Esophagus squamous epithelium (tissue), 5 donors: Measurements from ENCODE around the gene GLS. TPM values are rescaled to one million over a fixed set of nuclear protein-coding genes. Genes with fewer than 3 reads are reported as not detected.

ENCODE experiments used
- DNase-seq: peaks from one replicate; lab custom pipeline; 2025; lab: John Stamatoyannopoulos, UW
- H3K27ac ChIP-seq, 4 donors: fragments of 200-600 bp; sonication (generic); one replicate each; pipeline ENCODE4 v1.5.1; 2016 to 2019; ENCODE audit warnings: mild to moderate bottlenecking in 1 of 4
- H3K27me3 ChIP-seq, 4 donors: fragments of 200-600 bp; sonication (generic); 1 replicate in 3 of 4; 2 replicates in 1 of 4; pipeline versions ENCODE4 v1.5.1 to v1.6.0; 2017 to 2021; ENCODE audit warnings: antibody characterized with exemption in 1 of 4
- H3K36me3 ChIP-seq, 3 donors: fragments of 200-600 bp; sonication (generic); one replicate each; pipeline ENCODE4 v1.5.1; 2016 to 2019
- H3K4me1 ChIP-seq, 3 donors: fragments of 200-600 bp; sonication (generic); one replicate each; pipeline ENCODE4 v1.5.1; 2017 to 2019
- H3K4me3 ChIP-seq, 4 donors: fragments of 200-600 bp; sonication (generic); 1 replicate in 3 of 4; 2 replicates in 1 of 4; pipeline ENCODE4 v1.5.1; 2016 to 2019; ENCODE audit warnings: mild to moderate bottlenecking in 2 of 4, moderate library complexity in 1 of 4
- H3K9me3 ChIP-seq, 3 donors: fragments of 200-600 bp; sonication (generic); one replicate each; pipeline ENCODE4 v1.5.1; 2016 to 2019
- CTCF ChIP-seq, 6 experiments: fragments of 450-650 bp in 4 of 6; fragments of 200-600 bp in 2 of 6; sonication (generic) in 2 of 6; IDR thresholded peaks; one replicate each; pipeline ENCODE4 v1.5.1; 2016 to 2019; ENCODE audit warnings: antibody characterized with exemption in 6 of 6, mild to moderate bottlenecking in 4 of 6, moderate library complexity in 4 of 6
- POLR2A ChIP-seq, 4 donors: fragments of 450-650 bp; IDR thresholded peaks; one replicate each; pipeline ENCODE4 v1.6.1; 2017; ENCODE audit warnings: antibody characterized with exemption in 4 of 4, mild to moderate bottlenecking in 4 of 4, moderate library complexity in 3 of 4
- WGBS, 2 donors: methylation state at CpG; one replicate each; pipeline ENCODE4 v1.1.5; 2018; 5-methylcytosine and 5-hydroxymethylcytosine counted together
- intact Hi-C: fragments of 100-400 bp; cut with DNase I; formaldehyde crosslinking; loops from one replicate; pipeline ENCODE4 v1.15.0; 2022
- total RNA-seq, 4 donors: library from RNA; depleted of rRNA; stranded (reverse); fragments of >200 nt; gene quantifications; one replicate each; pipeline ENCODE4 v1.1.0, GENCODE V29; 2016
- donor health status: DM: yes; HTN: yes; CAD: no.

The GLS gene
- total RNA-seq, 4 donors from 2014 or later = 22.0 to 84.1 (median 45.9) TPM

GRCh38 chr2:190927301-190927700, 46.7 kb downstream of the GLS start:
- H3K4me1 ChIP-seq = no peaks in the 10 kb centered on the region
- no peak overlapping the region for H3K4me3 ChIP-seq
- no peak for DNase-seq
- peaks cover 0 to 97% (median 9%) of the 10 kb centered on the region in 3 donors for H3K36me3 ChIP-seq
- no peaks in the 10 kb centered on the region for H3K9me3 ChIP-seq
- no peaks in the 10 kb centered on the region for H3K27me3 ChIP-seq
- H3K27ac ChIP-seq = no peak overlapping the region
- 52 to 59% methylated on average over 2 of the region's 2 CpGs for WGBS, 2 donors
- TF ChIP-seq CTCF (IDR thresholded peaks at IDR 0.05) (no peak), POLR2A (IDR thresholded peaks at IDR 0.05) (no peak)
- intact Hi-C loops = no loop called here

- H3K36me3 ChIP-seq = peaks cover 0 to 82% (median 5%) of the 10 kb centered on the region in 3 donors
- no peak overlapping the region for H3K4me3 ChIP-seq
- no peak overlapping the region for H3K27ac ChIP-seq
- no peak for DNase-seq
- H3K4me1 ChIP-seq = no peaks in the 10 kb centered on the region
- H3K9me3 ChIP-seq = no peaks in the 10 kb centered on the region
- peaks cover 0 to 4% (median 0%) of the 10 kb centered on the region in 4 donors for H3K27me3 ChIP-seq
- TF ChIP-seq CTCF (IDR thresholded peaks at IDR 0.05) = no peak
- no peak for TF ChIP-seq POLR2A (IDR thresholded peaks at IDR 0.05)
- WGBS, 2 donors = 91 to 99% methylated on average over 7 of the region's 7 CpGs
- intact Hi-C loops = no loop called here
Observed at GRCh38 chr2:190929919-190930318, 49.3 kb downstream of the GLS start.

- 89 to 91% methylated on average over 3 of the region's 3 CpGs for WGBS, 2 donors
- intact Hi-C loops = no loop called here
- H3K36me3 ChIP-seq = peaks cover 0 to 77% (median 5%) of the 10 kb centered on the region in 3 donors
Observed at GRCh38 chr2:190930411-190930810, 49.8 kb downstream of the GLS start.

GRCh38 chr2:190932514-190932913, 51.9 kb downstream of the GLS start:
- H3K27ac ChIP-seq = no peak overlapping the region
- peaks cover 0 to 56% (median 5%) of the 10 kb centered on the region in 3 donors for H3K36me3 ChIP-seq
- no peaks in the 10 kb centered on the region for H3K4me1 ChIP-seq
- no peak for DNase-seq
- TF ChIP-seq CTCF (IDR thresholded peaks at IDR 0.05) (no peak), POLR2A (IDR thresholded peaks at IDR 0.05) (no peak)
- 81 to 90% methylated on average over 1 of the region's 1 CpG for WGBS, 2 donors
- peaks cover 0 to 4% (median 0%) of the 10 kb centered on the region in 4 donors for H3K27me3 ChIP-seq
- intact Hi-C loops = no loop called here
- no peak overlapping the region for H3K4me3 ChIP-seq
- H3K9me3 ChIP-seq = no peaks in the 10 kb centered on the region

More at GRCh38 chr2:190930411-190930810, 49.8 kb downstream of the GLS start:
- Histone ChIP-seq H3K4me3 (no peak overlapping the region), H3K4me1 (no peaks in the 10 kb centered on the region), H3K27me3 (peaks cover 0 to 4% (median 0%) of the 10 kb centered on the region in 4 donors), H3K27ac (no peak overlapping the region), H3K9me3 (no peaks in the 10 kb centered on the region)
- no peak for TF ChIP-seq CTCF (IDR thresholded peaks at IDR 0.05)
- no peak for TF ChIP-seq POLR2A (IDR thresholded peaks at IDR 0.05)
- no peak for DNase-seq

GRCh38 chr2:190933361-190933760, 52.7 kb downstream of the GLS start:
- Histone ChIP-seq H3K9me3 (no peaks in the 10 kb centered on the region), H3K4me3 (no peak overlapping the region), H3K27me3 (peaks cover 0 to 4% (median 0%) of the 10 kb centered on the region in 4 donors), H3K36me3 (peaks cover 0 to 48% (median 5%) of the 10 kb centered on the region in 3 donors), H3K27ac (no peak overlapping the region), H3K4me1 (no peaks in the 10 kb centered on the region)
- intact Hi-C loops = no loop called here
- no peak for DNase-seq
- TF ChIP-seq POLR2A (IDR thresholded peaks at IDR 0.05) = no peak
- TF ChIP-seq CTCF (IDR thresholded peaks at IDR 0.05) = no peak
